A673 (cell line): ENCODE measurements around the gene ARHGEF19. TPM values are rescaled to one million over a fixed set of nuclear protein-coding genes. Genes with fewer than 3 reads are reported as not detected.

ENCODE experiments used
- BruUV-seq: library from RNA; stranded (reverse); fragments of 400-500 nt; replicated peaks from 2 replicates; lab custom pipeline; 2021; lab: Mats Ljungman, UMichigan
- CTCF ChIA-PET: fragments of 300-600 bp; sonication (Branson Sonifier 250); formaldehyde crosslinking; loops from one replicate; lab custom pipeline; 2022; ENCODE audit warnings: antibody characterized with exemption; lab: Charles Lee
- POLR2A ChIA-PET: fragments of 300-600 bp; sonication (Branson Sonifier 250); formaldehyde crosslinking; loops from one replicate; lab custom pipeline; 2022; ENCODE audit warnings: antibody characterized with exemption; ENCODE audit not compliant: low non-redundant PET; lab: Charles Lee
- DNase-seq: peaks from one replicate; pipeline ENCODE4 v3.0.0-alpha.2; 2015; ENCODE audit warnings: low spot score
- H3K27ac ChIP-seq: fragments of 200-600 bp; sonication (generic); 2 replicates; pipeline ENCODE4 v1.5.1; 2016; ENCODE audit warnings: mixed run types, low read depth, mild to moderate bottlenecking, mixed read lengths, antibody characterized with exemption, low read length; ENCODE audit not compliant: poor library complexity, severe bottlenecking
- H3K27me3 ChIP-seq: fragments of 200-600 bp; sonication (generic); replicated peaks from 2 replicates; pipeline ENCODE4 v1.6.1; 2017; ENCODE audit warnings: mixed run types, low read depth, mild to moderate bottlenecking, mixed read lengths, antibody characterized with exemption, low read length; ENCODE audit not compliant: insufficient read depth, poor library complexity
- H3K36me3 ChIP-seq: fragments of 200-600 bp; sonication (generic); 2 replicates; pipeline ENCODE4 v1.6.1; 2016; ENCODE audit warnings: mixed run types, mild to moderate bottlenecking, mixed read lengths, antibody characterized with exemption, low read length; ENCODE audit not compliant: insufficient read depth, poor library complexity, severe bottlenecking
- H3K4me1 ChIP-seq: fragments of 200-600 bp; sonication (generic); 2 replicates; pipeline ENCODE4 v1.6.1; 2017; ENCODE audit warnings: mixed run types, mild to moderate bottlenecking, mixed read lengths, antibody characterized with exemption, low read length; ENCODE audit not compliant: insufficient read depth, poor library complexity, severe bottlenecking
- H3K4me3 ChIP-seq: fragments of 200-600 bp; sonication (generic); 2 replicates; pipeline ENCODE4 v1.5.1; 2016; ENCODE audit warnings: low read depth, mixed run types, mild to moderate bottlenecking, mixed read lengths, low read length; ENCODE audit not compliant: poor library complexity, severe bottlenecking
- H3K9me3 ChIP-seq: fragments of 200-600 bp; sonication (generic); 2 replicates; pipeline ENCODE4 v1.6.1; 2016; ENCODE audit warnings: mixed run types, low read depth, mild to moderate bottlenecking, mixed read lengths, antibody characterized with exemption, low read length; ENCODE audit not compliant: poor library complexity, severe bottlenecking
- CTCF ChIP-seq: fragments of 300-800, 200-600 bp; sonication (generic); conservative IDR thresholded peaks from 2 replicates; pipeline ENCODE4 v1.5.1; 2017; ENCODE audit warnings: low read depth, mild to moderate bottlenecking, antibody characterized with exemption, low read length, moderate library complexity, mixed read lengths
- EZH2 ChIP-seq: fragments of 200-600 bp; sonication (generic); IDR thresholded peaks from 2 replicates; pipeline ENCODE4 v1.6.1; 2017; ENCODE audit warnings: borderline replicate concordance, low read depth, mild to moderate bottlenecking, mixed read lengths, antibody characterized with exemption, low read length; ENCODE audit not compliant: poor library complexity, severe bottlenecking
- intact Hi-C: fragments of 100-400 bp; cut with micrococcal nuclease; formaldehyde crosslinking; loops from one replicate; pipeline ENCODE4 v1.10.0; 2022; ENCODE audit not compliant: unreplicated experiment
- total RNA-seq: library from RNA; stranded (reverse); gene quantifications from 2 replicates; pipeline ENCODE4 v1.2.3, GENCODE V29; 2021

ARHGEF19 gene
- total RNA-seq, 1 experiment from 2014 or later = 5.2 TPM

DNA sequence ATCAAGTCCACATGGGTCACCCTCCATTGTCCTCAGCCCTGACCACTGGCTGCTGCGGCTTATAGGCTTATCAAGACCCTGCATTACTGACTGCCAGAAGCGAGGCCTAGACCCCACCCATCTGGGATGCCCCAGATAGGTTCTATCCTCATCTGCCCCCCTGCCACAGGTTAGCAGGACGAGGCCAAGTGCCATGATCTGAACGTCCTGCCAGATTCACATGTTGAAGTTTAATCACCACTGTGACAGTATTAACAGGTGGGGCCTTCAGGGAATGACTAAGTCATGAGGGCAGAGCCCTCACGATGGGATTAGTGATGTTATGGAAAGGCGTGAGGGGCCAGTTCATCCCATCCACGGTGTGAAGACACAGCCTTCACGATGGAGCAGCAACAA is 30.8 kb upstream of the ARHGEF19 start:
- Histone ChIP-seq H3K4me3 (no peak overlapping the region), H3K9me3 (no peaks in the 10 kb centered on the region), H3K4me1 (peaks cover 13% of the 10 kb centered on the region), H3K36me3 (no peaks in the 10 kb centered on the region), H3K27ac (no peak overlapping the region), H3K27me3 (no peaks in the 10 kb centered on the region)
- no peak for TF ChIP-seq EZH2
- no peak for TF ChIP-seq CTCF
- intact Hi-C loops = loop anchor here (10.0 kb wide), 1 partner anchor 122 kb away; the partner anchor contains the start of gene SZRD1
- DNase-seq = no peak
- CTCF ChIA-PET = interaction anchor here (3.1 kb wide), 1 partner anchor 165 kb away, joined by 13 read pairs; no protein-coding TSS in a partner anchor
- no TSS peak for BruUV-seq
- POLR2A ChIA-PET = no interaction called here

- intact Hi-C loops = loop anchor here (10.0 kb wide), 1 partner anchor 122 kb away; the partner anchor contains the start of gene SZRD1
- Histone ChIP-seq H3K36me3 (no peaks in the 10 kb centered on the region), H3K4me3 (no peak overlapping the region), H3K9me3 (no peaks in the 10 kb centered on the region), H3K4me1 (peaks cover 8% of the 10 kb centered on the region), H3K27me3 (no peaks in the 10 kb centered on the region), H3K27ac (no peak overlapping the region)
- no peak for TF ChIP-seq CTCF
- no peak for TF ChIP-seq EZH2
- POLR2A ChIA-PET = no interaction called here
- CTCF ChIA-PET = no interaction called here
- no peak for DNase-seq
- BruUV-seq = no TSS peak
These were observed 30.2 kb upstream of the ARHGEF19 start for GRCh38 chr1:16242556-16243214.

DNA sequence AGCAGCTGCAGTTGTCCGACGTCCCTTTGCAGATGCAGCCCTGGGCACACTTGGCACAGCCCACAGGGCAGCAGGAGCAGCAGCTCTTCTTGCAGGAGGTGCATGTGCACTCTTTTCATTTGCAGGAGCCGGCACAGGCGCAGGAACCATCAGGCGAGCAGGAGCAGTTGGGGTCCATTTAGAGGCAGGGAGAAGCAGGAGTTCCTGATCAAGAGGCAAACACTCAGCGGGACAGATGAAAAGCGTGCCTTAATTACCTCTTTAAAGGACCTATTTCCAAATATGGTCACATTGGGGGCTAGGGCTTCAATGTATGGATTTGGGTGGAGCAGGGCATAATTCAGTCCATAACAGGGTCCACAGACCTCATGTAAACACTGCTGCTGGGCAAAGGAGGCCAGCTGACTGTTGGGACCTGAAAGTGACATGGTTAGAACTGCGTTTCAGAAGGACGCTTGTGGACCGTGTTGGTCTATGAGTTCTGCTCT is 28.8 kb upstream of the ARHGEF19 start:
- Histone ChIP-seq H3K9me3 (no peaks in the 10 kb centered on the region), H3K36me3 (no peaks in the 10 kb centered on the region), H3K27me3 (no peaks in the 10 kb centered on the region), H3K4me3 (no peak overlapping the region), H3K27ac (no peak overlapping the region), H3K4me1 (peaks cover 14% of the 10 kb centered on the region)
- TF ChIP-seq CTCF = no peak
- TF ChIP-seq EZH2 = no peak
- intact Hi-C loops = loop anchor here (10.0 kb wide), 1 partner anchor 124 kb away; the partner anchor contains the start of gene SZRD1
- DNase-seq = no peak
- no TSS peak for BruUV-seq
- POLR2A ChIA-PET = no interaction called here
- CTCF ChIA-PET = no interaction called here
